HG02840 (cell line): ENCODE data around the gene EXOC3.

ENCODE experiments used
- ATAC-seq: cut with Tn5 transposase; IDR thresholded peaks from one replicate; pipeline ENCODE4 v1.9.1; 2021; ENCODE audit warnings: mild to moderate bottlenecking, moderate library complexity, moderate number of reproducible peaks; ENCODE audit not compliant: unreplicated experiment, low FRiP score

The EXOC3 gene

GRCh38 chr5:516338-516925 is 73.5 kb downstream of the EXOC3 start:
- ATAC-seq = no peak
